GM18526 (cell line): ENCODE results near the gene DNAJC16.

Experiments used
- POLR2A ChIP-seq: IDR thresholded peaks from 3 replicates; pipeline ENCODE4 v1.6.1; 2011; ENCODE audit not compliant: insufficient read length; ENCODE audit errors: extremely low read depth

The DNAJC16 gene

DNA sequence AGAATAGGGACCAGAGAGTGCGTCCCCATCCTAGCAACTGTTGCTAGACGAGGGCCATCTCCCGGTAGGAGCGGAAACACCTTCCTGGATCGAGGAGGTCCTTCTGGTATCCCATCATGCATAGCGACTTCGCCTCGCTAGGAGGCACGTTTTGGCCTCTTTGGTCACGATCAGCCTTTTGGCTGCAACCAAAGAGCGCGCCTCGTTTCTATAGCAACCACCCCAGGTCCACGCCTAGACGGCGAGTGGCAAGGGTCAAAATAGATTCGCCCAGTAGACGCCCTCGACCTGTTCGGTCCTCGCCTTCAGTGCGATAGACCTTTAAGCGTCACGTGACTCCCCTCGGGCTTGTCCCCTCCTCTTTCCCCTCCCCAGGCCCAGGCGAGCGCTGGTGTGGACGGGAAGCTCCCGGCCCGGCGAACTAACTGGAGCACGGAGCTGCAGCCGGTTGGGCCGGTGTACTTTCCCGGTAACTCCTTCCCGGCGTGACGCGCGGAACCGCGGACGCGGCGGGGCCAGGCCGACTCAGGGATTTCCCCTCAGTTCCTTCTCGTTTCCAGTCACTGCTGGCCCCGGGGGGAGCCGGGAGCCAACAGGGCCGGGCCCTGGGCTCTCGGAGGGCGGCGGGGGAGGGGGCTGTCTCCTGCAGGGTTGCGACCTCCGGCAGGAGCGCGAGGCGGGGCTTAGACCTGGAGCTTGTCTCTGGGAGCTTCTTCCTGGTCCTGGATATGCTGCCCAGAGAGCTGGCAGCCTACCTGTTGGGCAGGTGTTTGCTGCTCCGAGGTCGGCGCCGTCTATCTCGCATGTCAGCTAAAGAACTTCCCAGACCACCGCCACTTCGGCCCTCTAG, at the start of gene DNAJC16:
Gene DNAJC16 (plus strand): TSS at position 359 of the 850 bp plus-strand sequence. CDS start 2,258 bp downstream, outside the sequence.
- TF ChIP-seq POLR2A: peak; percentile 78

DNA sequence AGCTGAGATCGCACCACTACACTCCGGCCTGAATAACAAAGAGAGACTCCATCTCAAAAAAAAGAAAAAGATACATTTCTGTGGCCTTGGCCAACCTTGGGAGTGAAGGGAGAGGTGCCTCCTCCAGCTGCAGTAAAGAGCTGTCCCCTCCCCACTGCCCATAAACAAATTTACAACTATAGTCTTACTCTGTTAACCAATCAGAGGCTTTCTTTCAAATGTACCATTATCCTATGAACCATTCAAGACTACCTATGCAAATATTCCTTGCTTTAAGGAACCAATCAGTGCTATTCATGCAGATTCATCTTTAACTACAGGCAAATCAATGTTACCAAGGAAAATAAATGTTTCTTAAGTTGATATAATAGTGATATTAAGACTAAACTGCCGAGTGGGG, 49.7 kb upstream of the DNAJC16 start:
- TF ChIP-seq POLR2A: no peak

DNA sequence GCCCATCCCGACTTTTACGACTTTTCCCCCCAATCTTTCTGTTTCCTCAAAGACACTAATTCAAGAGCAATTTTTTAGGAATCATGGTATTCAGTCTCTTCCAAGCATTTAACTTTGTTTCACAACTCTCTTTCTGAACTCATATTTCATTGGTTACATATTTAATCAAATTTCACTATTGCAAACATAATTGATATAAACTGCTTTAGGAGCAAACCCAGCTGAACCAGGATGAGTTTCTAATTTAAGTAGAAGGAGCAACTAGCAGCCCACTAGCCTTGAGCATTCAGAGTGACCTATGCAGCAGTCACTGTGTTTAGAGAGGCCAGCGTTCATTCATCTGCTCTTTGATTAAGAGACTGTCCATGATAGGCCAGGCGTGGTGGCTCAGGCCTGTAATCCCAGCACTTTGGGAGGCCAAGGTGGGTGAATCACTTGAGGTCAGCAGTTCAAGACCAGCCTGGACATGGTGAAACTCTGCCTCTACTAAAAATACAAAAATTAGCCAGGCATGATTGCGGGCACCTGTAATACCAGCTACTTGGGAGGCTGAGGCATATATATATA, 48.9 kb upstream of the DNAJC16 start:
- TF ChIP-seq POLR2A: no peak

DNA sequence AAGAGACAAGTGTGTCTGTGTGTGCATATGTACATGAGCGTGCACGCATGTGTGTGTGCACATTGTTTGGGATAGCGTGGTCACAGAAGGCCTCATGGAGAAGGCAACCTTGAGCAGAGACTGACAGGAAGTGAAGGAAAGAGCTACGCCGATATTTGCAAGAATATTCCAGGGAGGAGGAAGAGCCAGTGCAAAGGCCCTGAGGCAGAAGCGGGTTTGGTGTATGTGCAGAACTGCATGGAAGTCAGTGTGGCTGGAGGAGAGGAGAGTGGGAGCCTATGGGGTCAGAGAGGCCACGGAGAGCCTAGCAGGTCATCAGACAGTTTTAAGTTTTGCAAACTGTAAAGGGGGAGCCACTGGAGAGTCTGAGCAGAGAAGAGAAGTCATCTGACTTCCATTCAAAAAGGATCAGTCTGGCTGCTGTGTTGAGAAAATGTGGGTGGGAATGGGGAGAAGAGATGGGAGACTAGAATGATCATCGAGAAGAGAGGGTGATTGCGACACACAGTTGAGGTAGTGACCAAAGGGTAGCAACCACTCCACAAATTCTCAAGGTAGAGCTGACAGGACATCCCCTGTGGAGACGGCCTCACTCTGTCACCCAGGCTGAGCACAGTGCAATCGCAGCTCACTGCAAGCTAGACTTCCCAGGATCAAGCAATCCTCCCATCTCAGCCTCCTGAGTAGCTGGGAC, 46.8 kb upstream of the DNAJC16 start:
- no peak for TF ChIP-seq POLR2A

DNA sequence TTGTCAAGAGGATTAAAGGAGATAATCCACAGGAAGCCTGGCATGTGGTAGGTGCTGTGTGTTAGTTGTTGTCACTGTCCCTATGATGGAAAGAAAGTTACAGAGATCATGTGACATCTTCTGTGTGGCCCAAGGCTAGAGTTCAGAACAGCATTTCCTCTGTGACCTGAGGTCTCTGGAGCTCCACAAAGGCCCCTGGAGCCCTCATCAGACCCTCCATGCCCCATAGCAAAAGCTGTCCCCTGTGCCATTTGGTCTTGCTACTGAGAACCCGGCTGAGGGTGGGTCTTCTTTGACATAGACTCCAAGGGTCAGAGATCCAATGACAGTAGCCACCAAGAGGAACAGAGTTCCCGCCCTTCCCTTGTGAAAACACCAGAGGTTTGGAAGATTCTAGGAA, 42.7 kb upstream of the DNAJC16 start:
- no peak for TF ChIP-seq POLR2A

DNA sequence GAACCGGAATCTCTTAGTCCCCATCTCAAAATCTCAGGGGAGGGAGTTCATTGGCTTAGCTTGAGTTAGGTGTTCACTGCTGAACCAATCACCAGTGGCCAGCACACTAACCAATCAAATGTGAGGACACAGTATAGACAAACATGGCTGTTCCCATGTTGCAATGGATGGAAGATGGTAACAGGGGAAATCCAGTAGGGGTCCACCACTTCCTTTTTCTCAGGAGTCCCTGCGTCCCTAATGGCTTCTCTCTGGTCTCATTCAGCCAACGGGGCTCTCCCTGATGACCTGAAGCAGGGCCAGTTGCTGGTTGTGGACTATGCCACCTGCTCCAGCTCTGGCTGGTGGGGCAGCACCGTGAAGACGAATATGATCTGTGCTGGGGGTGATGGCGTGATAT, 41.0 kb upstream of the DNAJC16 start:
- no peak for TF ChIP-seq POLR2A

DNA sequence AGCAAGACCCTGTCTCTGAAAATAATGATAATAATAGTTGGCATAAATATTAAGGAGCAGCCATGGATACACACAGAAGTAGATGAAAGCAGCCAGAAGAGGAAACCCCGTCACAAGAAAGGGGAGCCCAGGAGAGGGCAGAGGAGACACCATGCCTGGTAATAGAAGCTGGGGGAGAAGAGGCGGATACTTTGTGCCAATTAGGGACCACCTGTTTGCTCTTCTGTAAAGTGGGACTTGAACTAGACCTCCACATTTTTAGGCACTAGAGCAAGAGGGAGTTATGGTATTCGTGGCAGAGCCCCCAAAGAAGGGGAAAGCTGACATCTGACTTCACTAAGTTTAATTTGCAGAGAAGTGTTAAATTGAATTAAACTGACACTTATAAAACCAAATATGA, 38.3 kb upstream of the DNAJC16 start:
- TF ChIP-seq POLR2A: no peak

DNA sequence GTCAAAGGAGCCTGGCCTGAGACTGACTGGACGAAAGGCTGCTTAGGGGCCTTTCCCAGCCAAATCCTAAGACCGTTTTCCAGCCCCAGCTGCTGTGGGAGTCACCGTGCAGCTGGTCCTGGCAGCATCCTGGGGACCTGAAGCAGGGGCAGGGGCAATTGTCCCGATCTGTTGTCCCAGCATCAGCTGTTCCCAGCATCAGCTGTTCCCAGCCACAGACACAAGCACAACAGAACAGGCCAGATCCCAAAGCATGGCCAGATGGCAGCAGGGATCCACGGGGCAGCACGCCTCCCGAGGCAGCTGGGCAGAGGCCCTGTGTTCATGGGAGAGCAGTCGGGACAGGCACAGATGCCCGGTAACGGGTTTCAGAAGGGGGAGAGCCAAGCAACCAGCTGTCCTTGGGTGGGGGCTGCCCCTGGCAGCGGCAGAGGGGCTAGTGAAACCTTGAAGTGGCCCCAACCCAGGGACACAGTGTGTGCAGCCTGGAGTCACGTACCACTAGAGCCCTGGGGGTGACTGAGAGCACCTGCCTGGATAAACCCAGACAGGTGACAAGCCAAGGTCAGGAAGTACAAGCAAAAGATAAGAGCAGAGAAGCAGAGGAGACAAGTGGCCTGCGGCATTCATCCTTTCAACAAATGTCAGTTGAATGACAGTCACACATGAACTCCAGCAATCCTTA, 37.5 kb upstream of the DNAJC16 start:
- no peak for TF ChIP-seq POLR2A

DNA sequence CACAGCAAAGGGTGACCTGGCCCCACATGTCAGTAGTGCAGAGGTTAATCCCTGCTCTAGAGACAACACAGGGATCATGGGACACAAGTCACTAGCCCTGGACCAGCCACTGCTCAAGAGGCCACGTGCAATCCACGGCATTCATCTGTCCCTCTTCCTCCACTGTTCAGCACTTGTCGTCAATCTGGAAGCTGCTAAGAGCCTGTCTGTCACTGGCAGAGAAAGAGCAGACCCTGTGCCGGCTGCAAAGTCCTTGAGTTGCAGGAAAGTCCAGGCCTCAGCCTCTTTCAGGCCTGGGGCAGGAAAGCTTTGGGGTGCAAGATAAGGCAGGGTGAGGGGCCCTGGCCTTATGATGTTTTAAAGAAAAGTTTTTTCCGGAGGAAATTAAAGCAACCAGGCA, 34.1 kb upstream of the DNAJC16 start:
- TF ChIP-seq POLR2A: no peak

DNA sequence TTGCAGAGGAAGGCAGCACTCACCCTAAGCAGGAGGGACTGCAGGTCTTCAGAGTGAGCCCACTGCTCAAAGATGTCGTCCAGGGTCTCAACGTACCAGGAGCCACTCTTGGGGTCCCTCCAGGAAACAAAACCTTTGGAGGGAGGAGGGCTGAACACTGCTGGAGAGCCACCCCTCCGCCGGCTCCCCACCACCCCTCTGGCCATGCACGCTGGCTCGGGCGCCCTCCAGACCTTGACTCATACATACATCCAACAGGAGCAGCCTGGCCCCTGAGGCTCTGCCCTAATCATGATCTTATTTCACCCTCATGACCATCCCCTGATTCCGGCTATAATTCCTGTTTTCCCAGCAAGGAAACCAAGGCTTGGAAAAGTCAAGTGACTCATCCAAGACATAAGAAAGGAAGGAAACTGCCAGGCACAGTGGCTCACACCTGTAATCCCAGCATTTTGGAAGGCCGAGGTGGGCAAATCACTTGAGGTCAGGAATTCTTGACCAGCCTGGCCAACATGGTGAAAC, 32.7 kb upstream of the DNAJC16 start:
- no peak for TF ChIP-seq POLR2A

DNA sequence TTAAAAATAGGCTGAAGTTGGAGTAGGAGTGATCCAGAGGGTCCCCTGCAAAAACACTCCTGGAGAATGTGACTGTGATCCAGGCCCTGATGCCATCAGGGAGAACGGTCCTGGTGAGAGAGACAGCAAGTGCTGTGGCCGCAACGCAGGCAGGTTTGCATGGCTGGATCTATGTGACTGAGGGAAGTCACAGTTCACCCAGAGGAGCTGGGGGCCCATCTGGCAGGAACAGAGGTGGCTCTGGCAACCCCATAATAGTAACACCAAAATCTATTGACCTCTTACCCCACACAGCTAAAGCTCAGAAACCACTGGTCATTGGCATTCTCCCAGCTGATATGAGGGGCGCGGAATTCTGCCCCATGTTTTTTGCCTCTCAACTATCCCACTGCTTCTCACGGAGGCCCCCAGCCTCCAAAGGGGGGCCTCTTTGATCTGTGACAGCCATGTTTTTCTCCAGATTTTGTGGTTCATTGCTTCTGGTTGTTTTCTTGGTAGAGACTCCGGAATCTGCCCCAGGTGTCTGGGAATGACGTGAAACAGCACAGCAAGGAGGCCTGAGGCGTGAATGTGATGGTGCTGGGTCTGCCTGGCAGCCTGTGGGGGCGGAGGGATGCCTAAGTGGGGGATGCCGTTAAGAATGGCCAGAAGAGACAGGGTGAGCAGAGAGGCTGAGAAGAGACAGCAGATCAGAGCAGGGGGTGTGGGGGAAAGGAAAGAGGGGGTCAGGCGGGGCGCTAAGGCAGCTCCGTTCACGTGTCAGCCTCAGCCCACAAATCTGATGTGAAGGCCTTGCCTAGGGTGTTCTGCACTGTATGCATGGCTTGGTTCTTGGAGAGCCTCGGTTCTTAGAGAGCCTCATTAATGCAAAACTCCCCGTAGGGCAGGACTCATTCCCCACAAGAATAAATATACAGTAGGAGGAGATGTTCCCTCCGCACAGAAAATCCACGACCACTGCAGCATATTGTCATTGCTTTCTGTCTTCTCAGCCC, 26.2 kb upstream of the DNAJC16 start:
- no peak for TF ChIP-seq POLR2A

DNA sequence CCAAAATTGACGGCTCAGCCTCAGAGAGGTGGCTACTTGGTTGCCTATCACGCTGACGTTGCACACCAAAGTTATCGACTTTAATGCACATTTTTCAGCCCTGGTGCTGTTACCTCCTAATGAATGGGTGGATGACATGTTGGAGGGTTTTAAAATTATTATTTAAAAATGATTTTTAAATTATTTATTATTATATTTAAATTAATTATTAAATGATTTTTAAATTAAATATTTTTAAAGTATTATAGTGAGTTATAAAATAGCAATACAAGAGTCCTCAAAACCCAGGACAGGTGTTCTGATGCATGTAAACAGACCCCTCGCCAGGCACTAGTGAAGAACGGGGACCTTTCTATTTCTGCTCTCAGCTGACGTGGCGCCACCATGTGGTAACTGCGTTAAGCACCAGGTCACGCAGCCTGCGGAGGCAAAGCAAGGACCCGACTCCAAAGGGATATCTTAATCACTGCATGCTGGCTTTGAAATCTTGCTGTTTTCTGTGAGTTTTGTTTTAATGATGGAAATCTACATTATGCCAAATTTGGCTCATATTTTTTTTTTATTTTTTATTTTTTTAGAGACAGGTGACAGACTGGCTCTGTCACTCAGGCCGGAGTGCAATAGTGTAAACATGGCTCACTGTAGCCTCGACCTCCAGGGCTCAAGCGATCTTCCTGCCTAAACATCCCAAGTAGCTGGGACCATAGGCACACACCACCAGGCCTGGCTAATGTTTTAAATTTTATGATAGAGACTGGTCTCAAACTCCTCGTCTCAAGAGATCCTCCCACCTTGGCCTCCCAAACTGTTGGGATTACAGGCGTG, 25.2 kb upstream of the DNAJC16 start:
- no peak for TF ChIP-seq POLR2A

DNA sequence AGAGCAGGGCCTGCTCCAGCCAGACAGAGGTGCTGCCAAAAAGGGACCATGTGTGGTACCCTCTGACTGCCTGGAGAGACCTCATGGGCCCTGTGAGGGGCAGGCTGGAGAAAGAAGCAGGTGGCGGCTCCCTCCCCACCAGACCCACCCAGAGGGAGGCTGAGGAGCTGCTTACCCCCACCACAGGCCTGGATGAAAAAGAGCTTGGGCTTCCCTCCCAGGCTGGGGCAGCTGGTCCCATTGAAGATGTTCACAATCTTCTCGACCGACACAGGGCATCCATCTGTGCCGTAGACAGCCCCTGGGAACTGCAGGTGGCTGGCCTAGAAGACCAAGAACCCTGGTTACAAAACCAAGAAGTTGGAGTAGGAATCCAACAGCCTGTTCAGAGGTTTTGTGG, 22.2 kb upstream of the DNAJC16 start:
- TF ChIP-seq POLR2A: no peak

DNA sequence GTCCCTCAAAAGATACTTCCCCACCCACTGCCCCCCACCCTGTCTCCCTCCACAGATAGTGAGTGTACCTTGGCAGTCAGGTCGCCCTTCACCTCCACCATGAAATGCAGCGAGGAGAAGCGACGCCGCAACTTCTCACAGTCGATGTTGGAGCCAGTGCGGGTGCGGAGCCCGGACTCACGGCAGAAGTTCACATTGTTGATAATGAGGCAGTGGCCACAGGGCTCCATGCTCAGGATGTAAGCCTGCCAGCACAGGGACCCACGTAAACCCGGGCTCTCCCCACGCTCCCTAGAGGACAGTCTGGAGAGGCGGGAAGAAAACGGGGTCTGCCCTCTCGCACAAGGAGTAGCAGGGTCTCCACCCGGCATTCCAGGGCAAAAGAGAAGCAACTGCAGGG, 19.8 kb upstream of the DNAJC16 start:
- no peak for TF ChIP-seq POLR2A

DNA sequence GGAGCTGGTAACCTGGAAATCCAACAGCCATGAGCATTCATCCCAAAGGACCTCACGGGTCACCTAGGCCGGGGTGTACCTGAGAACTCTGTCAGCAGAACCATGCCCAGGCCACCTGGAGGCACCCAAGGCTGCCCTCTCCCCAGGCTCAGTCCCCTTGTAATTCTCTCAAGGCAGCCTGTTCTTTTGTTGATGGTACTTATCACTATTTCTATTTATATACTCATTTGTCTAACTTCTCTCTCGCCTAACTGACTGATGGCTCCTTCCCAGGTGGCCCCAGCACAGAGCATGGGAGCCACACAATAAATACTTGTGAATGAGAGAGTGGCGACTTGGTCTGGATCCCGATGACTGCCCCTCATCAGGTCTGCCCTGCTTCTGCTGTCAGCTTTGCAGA, 19.4 kb upstream of the DNAJC16 start:
- no peak for TF ChIP-seq POLR2A
